IMR-90 (cell line): ENCODE data around the gene PPP1R1C. TPM values are rescaled to one million over a fixed set of nuclear protein-coding genes. Genes with fewer than 3 reads are reported as not detected.

Experiments used
- ATAC-seq: fragments of 200-7000 bp; cut with Tn5 transposase; 2 replicates; pipeline ENCODE4 v1.9.1; 2020; ENCODE audit warnings: low read depth, mild to moderate bottlenecking, moderate library complexity
- BruUV-seq: library from RNA; stranded (reverse); fragments of 400-500 nt; replicated peaks from 2 replicates; lab custom pipeline; 2021; lab: Mats Ljungman, UMichigan
- CTCF ChIA-PET: fragments of 300-600 bp; formaldehyde crosslinking; extraction: SDS; loops from one replicate; lab custom pipeline; 2021; ENCODE audit warnings: antibody characterized with exemption; lab: Yijun Ruan, JAX
- POLR2A ChIA-PET: fragments of 300-600 bp; sonication (Branson Sonifier 250); formaldehyde crosslinking; loops from one replicate; lab custom pipeline; 2022; ENCODE audit warnings: antibody characterized with exemption; ENCODE audit not compliant: unreplicated experiment; lab: Charles Lee
- DNase-seq: peaks from one replicate; pipeline ENCODE4 v3.0.0; 2013
- H2AFZ ChIP-seq: replicated peaks from 2 replicates; pipeline ENCODE3; 2013; ENCODE audit warnings: low read length, mild to moderate bottlenecking; ENCODE audit not compliant: poor library complexity
- H2AK5ac ChIP-seq: 2 replicates; pipeline ENCODE4 v1.6.1; 2013; ENCODE audit warnings: low read depth, low read length, inconsistent platforms
- H2AK9ac ChIP-seq: replicated peaks from 2 replicates; pipeline ENCODE3; 2013; ENCODE audit warnings: mild to moderate bottlenecking, low read depth, low read length, moderate library complexity; ENCODE audit not compliant: poor library complexity
- H2BK120ac ChIP-seq: 2 replicates; pipeline ENCODE4 v1.6.1; 2013; ENCODE audit warnings: low read depth, low read length, inconsistent platforms
- H2BK15ac ChIP-seq: 3 replicates; pipeline ENCODE4 v1.6.1; 2013; ENCODE audit warnings: low read depth, low read length, inconsistent platforms
- H2BK20ac ChIP-seq: 2 replicates; pipeline ENCODE4 v1.6.1; 2013; ENCODE audit warnings: low read depth, mild to moderate bottlenecking, inconsistent platforms, low read length, moderate library complexity
- H2BK5ac ChIP-seq: 2 replicates; pipeline ENCODE4 v1.6.1; 2013; ENCODE audit warnings: mild to moderate bottlenecking, low read depth, low read length, inconsistent platforms; ENCODE audit not compliant: poor library complexity, severe bottlenecking
- H3K14ac ChIP-seq: replicated peaks from 2 replicates; pipeline ENCODE4 v1.6.1; 2013; ENCODE audit warnings: low read depth, low read length, inconsistent platforms
- H3K18ac ChIP-seq: 2 replicates; pipeline ENCODE4 v1.6.1; 2013; ENCODE audit warnings: low read depth, low read length, control low read depth
- H3K23ac ChIP-seq: 2 replicates; pipeline ENCODE4 v1.6.1; 2013; ENCODE audit warnings: low read depth, low read length, inconsistent platforms
- H3K27ac ChIP-seq: 2 replicates; pipeline ENCODE4 v1.5.1; 2013; ENCODE audit warnings: mild to moderate bottlenecking, control low read depth, low read length; ENCODE audit not compliant: insufficient read depth
- H3K27me3 ChIP-seq: 2 replicates; pipeline ENCODE4 v1.6.1; 2013; ENCODE audit warnings: low read length; ENCODE audit not compliant: control insufficient read depth, insufficient read depth
- H3K36me3 ChIP-seq: 2 replicates; pipeline ENCODE4 v1.6.1; 2013; ENCODE audit warnings: low read length, mixed read lengths; ENCODE audit not compliant: control insufficient read depth, insufficient read depth
- H3K4ac ChIP-seq: 2 replicates; pipeline ENCODE4 v1.6.1; 2013; ENCODE audit warnings: low read depth, low read length, inconsistent platforms
- H3K4me1 ChIP-seq: 2 replicates; pipeline ENCODE4 v1.6.1; 2013; ENCODE audit warnings: low read length, mixed read lengths; ENCODE audit not compliant: control insufficient read depth, insufficient read depth
- H3K4me2 ChIP-seq: 2 replicates; pipeline ENCODE4 v1.6.1; 2013; ENCODE audit warnings: low read depth, mild to moderate bottlenecking, control low read depth, low read length, moderate library complexity
- H3K4me3 ChIP-seq: 2 replicates; pipeline ENCODE4 v1.5.1; 2013; ENCODE audit warnings: low read depth, mild to moderate bottlenecking, control low read depth, low read length, moderate library complexity; ENCODE audit not compliant: insufficient read depth
- H3K56ac ChIP-seq: 2 replicates; pipeline ENCODE4 v1.6.1; 2013; ENCODE audit warnings: low read length, inconsistent platforms; ENCODE audit not compliant: insufficient read depth; ENCODE audit errors: extremely low read depth
- H3K79me1 ChIP-seq, 2 experiments: 2 replicates each; pipeline ENCODE4 v1.6.1; 2013; ENCODE audit warnings: low read length in 2 of 2, inconsistent platforms in 1 of 2, low read depth in 1 of 2
- H3K9ac ChIP-seq: 2 replicates; pipeline ENCODE4 v1.6.1; 2013; ENCODE audit warnings: low read depth, low read length, control low read depth
- H3K9me1 ChIP-seq: 2 replicates; pipeline ENCODE4 v1.6.1; 2013; ENCODE audit warnings: low read length, inconsistent platforms; ENCODE audit not compliant: insufficient read depth
- H3K9me3 ChIP-seq: 2 replicates; pipeline ENCODE4 v1.6.1; 2013; ENCODE audit warnings: low read length; ENCODE audit not compliant: control insufficient read depth, insufficient read depth
- H4K20me1 ChIP-seq: 2 replicates; pipeline ENCODE4 v1.6.1; 2013; ENCODE audit warnings: low read length, inconsistent platforms; ENCODE audit not compliant: insufficient read depth
- H4K5ac ChIP-seq: 2 replicates; pipeline ENCODE4 v1.6.1; 2013; ENCODE audit warnings: mild to moderate bottlenecking, low read depth, low read length, control low read depth
- H4K8ac ChIP-seq, 2 experiments: 2 replicates each; pipeline ENCODE4 v1.6.1; 2013; ENCODE audit warnings: low read depth in 2 of 2, low read length in 2 of 2, control low read depth in 1 of 2, inconsistent platforms in 1 of 2
- H4K91ac ChIP-seq: 2 replicates; pipeline ENCODE4 v1.6.1; 2013; ENCODE audit warnings: low read depth, low read length, inconsistent platforms; ENCODE audit not compliant: insufficient read depth
- RFX5 ChIP-seq: IDR thresholded peaks from 2 replicates; pipeline ENCODE4 v1.8.0; 2012; ENCODE audit warnings: low read depth, mild to moderate bottlenecking, low read length, moderate library complexity
- WGBS, 2 experiments: methylation state at CpG; one replicate each; pipeline versions ENCODE4 v1.1.5 to v1.1.7; 2013; ENCODE audit warnings: missing lambda C conversion rate in 2 of 2; ENCODE audit not compliant: insufficient read length in 1 of 2; ENCODE audit errors: extremely low coverage in 2 of 2; 5-methylcytosine and 5-hydroxymethylcytosine counted together
- dilution Hi-C: fragments of 300-500 bp; cut with HindIII; formaldehyde crosslinking; loops from one replicate; pipeline ENCODE4 v1.14.3; 2018; ENCODE audit warnings: low sequenced_read_pairs; ENCODE audit not compliant: unreplicated experiment
- in situ Hi-C: fragments of 300-500 bp; cut with MboI; formaldehyde crosslinking; loops from 3 replicates; pipeline ENCODE4 v1.14.3; 2019; ENCODE audit warnings: low sequenced_read_pairs, inconsistent platforms, mixed read lengths
- intact Hi-C: fragments of 100-400 bp; cut with micrococcal nuclease; formaldehyde crosslinking; loops from 2 replicates; pipeline ENCODE4 v1.10.0; 2022
- polyA plus RNA-seq, 3 experiments: library from polyadenylated mRNA; depleted of rRNA; stranded (reverse); fragments of >200 nt; gene quantifications; 2 replicates each; pipeline ENCODE4 v1.2.3, GENCODE V29; 2012; ENCODE audit warnings: low replicate concordance in 1 of 3
- total RNA-seq: library from RNA; depleted of rRNA; stranded (reverse); fragments of >200 nt; gene quantifications from 2 replicates; pipeline ENCODE4 v1.2.3, GENCODE V29; 2012
- TF ChIP-seq, protein P1 (sequence below): conservative IDR thresholded peaks from 2 replicates; pipeline ENCODE4 v1.5.1; 2012; ENCODE audit warnings: mild to moderate bottlenecking, low read depth, low read length, improper control_type of control experiment

The PPP1R1C gene
- total and polyA plus RNA-seq, 2 of the 4 experiments (the other 2 are of a cell fraction), result 0.10 to 0.36 TPM

- no CpG with 5 or more reads among the region's 2 CpGs for WGBS, 2 experiments
- H3K9me1 ChIP-seq, result no peaks in the 10 kb centered on the region
- POLR2A ChIA-PET, result no interaction called here
Observed at GRCh38 chr2:182031956-182032355, 46.3 kb downstream of the PPP1R1C start.

More at GRCh38 chr2:182031956-182032355, 46.3 kb downstream of the PPP1R1C start:
- Histone ChIP-seq H2AK5ac (no peak overlapping the region), H3K9me3 (no peaks in the 10 kb centered on the region), H2AK9ac (no peak overlapping the region), H3K27me3 (no peaks in the 10 kb centered on the region), H2BK120ac (no peak overlapping the region), H2BK20ac (no peak overlapping the region), H3K27ac (no peak overlapping the region), H2AFZ (no peak overlapping the region), H3K4me3 (no peak overlapping the region), H3K79me1 (no peaks in the 10 kb centered on the region), H3K4me1 (peaks cover 1% of the 10 kb centered on the region; the same call in 1 of the 2 replicates), H3K56ac (no peak overlapping the region), H4K5ac (no peak overlapping the region), H4K20me1 (no peaks in the 10 kb centered on the region), H3K9ac (no peak overlapping the region), H3K4me2 (no peak overlapping the region), H2BK15ac (no peak overlapping the region), H4K8ac (no peak overlapping the region), H3K14ac (no peak overlapping the region), H3K18ac (no peak overlapping the region), H3K23ac (no peak overlapping the region), H3K36me3 (no peaks in the 10 kb centered on the region), H2BK5ac (no peak overlapping the region), H4K91ac (no peak overlapping the region), H3K4ac (no peak overlapping the region)
- CTCF ChIA-PET, result no interaction called here
- TF ChIP-seq RFX5, result no peak
- TF ChIP-seq, protein P1, sequence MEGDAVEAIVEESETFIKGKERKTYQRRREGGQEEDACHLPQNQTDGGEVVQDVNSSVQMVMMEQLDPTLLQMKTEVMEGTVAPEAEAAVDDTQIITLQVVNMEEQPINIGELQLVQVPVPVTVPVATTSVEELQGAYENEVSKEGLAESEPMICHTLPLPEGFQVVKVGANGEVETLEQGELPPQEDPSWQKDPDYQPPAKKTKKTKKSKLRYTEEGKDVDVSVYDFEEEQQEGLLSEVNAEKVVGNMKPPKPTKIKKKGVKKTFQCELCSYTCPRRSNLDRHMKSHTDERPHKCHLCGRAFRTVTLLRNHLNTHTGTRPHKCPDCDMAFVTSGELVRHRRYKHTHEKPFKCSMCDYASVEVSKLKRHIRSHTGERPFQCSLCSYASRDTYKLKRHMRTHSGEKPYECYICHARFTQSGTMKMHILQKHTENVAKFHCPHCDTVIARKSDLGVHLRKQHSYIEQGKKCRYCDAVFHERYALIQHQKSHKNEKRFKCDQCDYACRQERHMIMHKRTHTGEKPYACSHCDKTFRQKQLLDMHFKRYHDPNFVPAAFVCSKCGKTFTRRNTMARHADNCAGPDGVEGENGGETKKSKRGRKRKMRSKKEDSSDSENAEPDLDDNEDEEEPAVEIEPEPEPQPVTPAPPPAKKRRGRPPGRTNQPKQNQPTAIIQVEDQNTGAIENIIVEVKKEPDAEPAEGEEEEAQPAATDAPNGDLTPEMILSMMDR, result no peak
- ATAC-seq (peak; percentile 32; the same call in 1 of the 2 replicates), DNase-seq (peak; percentile 62)
- dilution Hi-C loops (no loop called here), intact Hi-C loops (no loop called here), in situ Hi-C loops (no loop called here)
- BruUV-seq, result no TSS peak
